Ovary (tissue), 9 donors: Measurements from ENCODE around the gene POLR2E. TPM values are rescaled to one million over a fixed set of nuclear protein-coding genes. Genes with fewer than 3 reads are reported as not detected.
A peak's percentile ranks its signal among the peaks of the same experiment; 100 is the strongest.

Experiments
- DNase-seq, 5 donors: peaks; one replicate each; pipeline ENCODE4 v3.0.0-alpha.2; 2019 to 2020
- H3K27ac ChIP-seq, 2 donors: fragments of 200-600 bp; one replicate each; pipeline versions ENCODE4 v1.5.1 to v1.8.0; 2019 to 2022
- H3K27me3 ChIP-seq: fragments of 200-600 bp; one replicate; pipeline ENCODE4 v1.8.0; 2022
- H3K36me3 ChIP-seq: fragments of 200-600 bp; sonication (generic); one replicate; pipeline ENCODE4 v1.5.1; 2019
- H3K4me1 ChIP-seq: one replicate; pipeline ENCODE4 v1.8.1; 2013; ENCODE audit warnings: mild to moderate bottlenecking, moderate library complexity; ENCODE audit not compliant: insufficient read depth
- H3K4me3 ChIP-seq: fragments of 200-600 bp; sonication (generic); one replicate; pipeline ENCODE4 v1.5.1; 2017
- H3K9me3 ChIP-seq, 2 donors: fragments of 200-600 bp in 1 of 2; sonication (generic) in 1 of 2; one replicate each; pipeline versions ENCODE4 v1.5.1 to v1.8.1; 2013 to 2019; ENCODE audit warnings: mild to moderate bottlenecking in 1 of 2, moderate library complexity in 1 of 2
- CTCF ChIP-seq, 3 donors: fragments of 450-650 bp in 2 of 3; fragments of 200-600 bp in 1 of 3; IDR thresholded peaks; one replicate each; pipeline versions ENCODE4 v1.5.1 to v1.8.0; 2016 to 2022; ENCODE audit warnings: antibody characterized with exemption in 3 of 3, mild to moderate bottlenecking in 1 of 3
- EP300 ChIP-seq: sonication (generic); formaldehyde crosslinking; IDR thresholded peaks from one replicate; pipeline ENCODE4 v1.6.1; 2017; ENCODE audit warnings: antibody characterized with exemption
- POLR2A ChIP-seq: fragments of 450-650 bp; IDR thresholded peaks from one replicate; pipeline ENCODE4 v1.6.1; 2017; ENCODE audit warnings: antibody characterized with exemption, mild to moderate bottlenecking, moderate library complexity
- WGBS, 3 donors: extraction: QIAGEN DNeasy Blood & Tissue Kit in 1 of 3; methylation state at CpG; one replicate each; pipeline versions ENCODE4 v1.1.5 to v1.1.7; 2013 to 2017; 5-methylcytosine and 5-hydroxymethylcytosine counted together
- intact Hi-C, 4 donors: fragments of 100-400 bp; cut with DNase I; formaldehyde crosslinking; loops; one replicate each; pipeline versions ENCODE4 v1.11.0 to v1.15.1; 2022 to 2023
- polyA plus RNA-seq, 2 donors: library from polyadenylated mRNA; stranded (reverse); fragments of 200-250 nt in 1 of 2; fragments of 350-450 nt in 1 of 2; fragmentation: Illumina TruSeq in 1 of 2; extraction: RNeasy Lipid Tissue Mini Kit (QIAGEN cat#74804) in 1 of 2; gene quantifications; one replicate each; pipeline ENCODE4 v1.2.3, GENCODE V29; 2013 to 2014
- total RNA-seq, 7 donors: library from RNA; depleted of rRNA in 2 of 7; stranded (reverse); fragments of >200 nt in 2 of 7; fragmentation: NEBNext Ultra II Directional in 3 of 7; extraction: Animal tissue kit (Norgen Biotek cat#: 25700) in 3 of 7; gene quantifications; one replicate each; pipeline versions ENCODE4 v1.1.0 to v1.2.4, GENCODE V29; 2016 to 2023
- donor health status: DM: no; HTN: no; CAD: no; lungs with moderate emphysema.
- donor health status: DM: no; HTN: no; CAD: no.
- donor health status: Bipolar disorder and iron deficiency.
- donor health status: DM: yes; HTN: yes; CAD: no.
- donor health status: DM: no; HTN: no; CAD: no.
- donor health status: DM: yes; HTN: yes; CAD: no.

Gene POLR2E
- total and polyA plus RNA-seq, 9 donors: 11.1 to 157 (median 119) TPM

GRCh38 chr19:1123381-1123780, 28.2 kb upstream of the POLR2E start:
- WGBS, 3 donors: 87 to 95% (median 90%) methylated on average over 20 of the region's 20 CpGs
- no peak overlapping the region for H3K27ac ChIP-seq
- intact Hi-C loops: loop anchor here in 1 of 4 donors (5.0 kb wide), 1 partner anchor 64 kb away; no protein-coding TSS in a partner anchor
- no peak for DNase-seq
- no peaks in the 10 kb centered on the region for H3K9me3 ChIP-seq
- no peaks in the 10 kb centered on the region for H3K4me1 ChIP-seq
- H3K4me3 ChIP-seq: no peak overlapping the region
- no peaks in the 10 kb centered on the region for H3K27me3 ChIP-seq
- TF ChIP-seq CTCF (IDR thresholded peaks at IDR 0.05) (no peak), POLR2A (no peak), EP300 (no peak)
- no peaks in the 10 kb centered on the region for H3K36me3 ChIP-seq

DNA sequence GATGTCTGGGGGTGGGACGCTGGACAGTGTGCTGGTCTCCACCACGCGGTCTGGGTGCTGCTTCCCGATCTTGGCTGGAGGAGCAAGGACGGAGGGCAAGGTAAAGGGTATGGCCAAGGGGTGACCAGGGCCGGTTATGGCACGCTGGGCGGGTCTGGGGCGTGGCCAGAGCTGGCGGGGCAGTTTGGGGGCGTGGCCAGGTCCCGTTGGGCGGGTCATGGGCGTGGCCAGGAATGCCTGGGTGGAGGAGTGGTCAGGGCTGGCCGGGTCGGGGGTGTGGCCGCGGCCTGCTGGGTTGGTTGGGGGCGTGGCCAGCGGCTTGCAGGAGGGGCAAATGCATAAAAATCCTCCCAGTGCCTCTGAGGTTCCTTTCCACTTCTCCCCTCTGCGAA, 27.8 kb upstream of the POLR2E start:
- Histone ChIP-seq H3K4me3 (no peak overlapping the region), H3K27me3 (no peaks in the 10 kb centered on the region), H3K4me1 (no peaks in the 10 kb centered on the region), H3K27ac (no peak overlapping the region), H3K36me3 (no peaks in the 10 kb centered on the region), H3K9me3 (no peaks in the 10 kb centered on the region)
- intact Hi-C loops: loop anchor here in 1 of 4 donors (5.0 kb wide), 1 partner anchor 64 kb away; no protein-coding TSS in a partner anchor
- WGBS, 3 donors: 44 to 61% (median 51%) methylated on average over 21 of the region's 21 CpGs
- TF ChIP-seq POLR2A (no peak), CTCF (IDR thresholded peaks at IDR 0.05) (no peak)
- peak in 4 of 5 donors; percentile 52 to 73 (median 67) for DNase-seq

DNA sequence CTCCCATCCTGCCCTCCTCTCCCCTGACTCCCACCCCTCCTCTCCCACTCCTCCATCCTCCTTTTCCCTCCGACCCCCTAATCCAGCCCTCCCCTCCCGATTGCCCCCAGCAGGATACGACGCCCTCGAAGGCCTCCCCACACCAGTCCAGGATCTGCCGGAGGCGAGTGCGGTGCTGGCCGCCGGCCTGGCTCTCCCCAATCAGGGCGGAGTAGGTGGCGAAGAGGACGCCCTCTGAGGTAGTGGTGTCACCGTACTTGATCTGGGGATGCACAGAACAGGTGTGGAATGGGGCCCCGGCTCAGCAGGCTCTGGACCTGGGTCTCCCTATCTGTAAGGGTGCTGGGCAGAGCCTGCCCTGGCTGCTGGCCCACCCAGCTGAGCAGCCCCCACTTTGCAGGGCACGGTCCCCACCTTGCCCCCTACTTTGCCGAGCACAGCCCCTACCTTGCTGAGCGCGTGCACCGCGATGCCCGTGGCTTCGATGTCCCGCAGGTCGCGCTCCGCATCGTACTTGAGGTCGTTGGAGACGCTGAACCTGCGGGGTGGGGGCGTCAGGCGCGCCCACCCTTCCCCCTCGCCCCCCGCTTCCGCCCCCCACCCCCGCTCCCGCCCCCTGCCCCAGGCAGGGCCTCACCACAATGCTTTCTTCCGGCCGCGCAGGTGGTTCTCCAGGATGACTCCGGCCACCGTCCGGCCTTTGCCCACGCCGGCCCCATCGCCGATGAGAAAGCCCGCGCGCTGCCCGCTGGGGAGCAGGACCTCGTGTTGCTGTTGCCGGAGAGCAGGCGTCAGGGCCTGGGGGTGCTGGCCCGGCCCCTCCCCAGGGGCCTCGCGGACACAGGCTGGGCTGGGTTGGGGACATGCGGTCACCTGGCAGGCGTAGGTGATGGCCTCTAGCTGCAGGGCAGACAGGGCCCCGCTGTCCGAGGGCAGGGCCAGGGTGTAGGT, 27.1 kb upstream of the POLR2E start:
- intact Hi-C loops: loop anchor here in 1 of 4 donors (5.0 kb wide), 1 partner anchor 65 kb away; no protein-coding TSS in a partner anchor
- Histone ChIP-seq H3K36me3 (no peaks in the 10 kb centered on the region), H3K4me3 (no peak overlapping the region), H3K4me1 (no peaks in the 10 kb centered on the region), H3K9me3 (no peaks in the 10 kb centered on the region), H3K27me3 (no peaks in the 10 kb centered on the region), H3K27ac (no peak overlapping the region)
- TF ChIP-seq CTCF (IDR thresholded peaks at IDR 0.05): no peak
- no peak for TF ChIP-seq EP300
- no peak for TF ChIP-seq POLR2A
- peak in 1 of 5 donors; percentile 23 for DNase-seq
- 91 to 94% (median 91%) methylated on average over 63 of the region's 63 CpGs for WGBS, 3 donors

DNA sequence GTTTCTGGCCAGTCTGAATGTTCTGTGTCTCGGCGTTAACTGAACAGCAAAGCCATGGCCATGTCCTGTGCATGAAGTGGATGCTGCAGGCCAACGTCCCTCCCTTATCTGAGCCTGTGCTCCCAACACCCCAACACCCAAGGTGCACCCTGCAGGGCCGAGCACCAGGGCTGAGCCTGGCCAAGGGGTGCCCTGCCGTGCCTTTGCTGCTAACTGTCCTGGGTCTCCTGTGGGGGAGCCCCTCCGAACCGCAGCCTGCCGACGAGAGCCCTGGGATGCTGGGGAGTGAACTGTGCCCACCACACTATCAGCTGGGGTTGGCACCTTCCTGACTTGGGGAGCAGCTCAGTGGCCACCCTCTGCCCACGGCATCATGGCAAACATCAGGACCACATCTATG, 26.2 kb upstream of the POLR2E start:
- H3K36me3 ChIP-seq: no peaks in the 10 kb centered on the region
- WGBS, 3 donors: 85 to 93% (median 89%) methylated on average over 10 of the region's 10 CpGs
- TF ChIP-seq POLR2A: no peak
- no peak for TF ChIP-seq CTCF (IDR thresholded peaks at IDR 0.05)
- no peak for TF ChIP-seq EP300
- DNase-seq: no peak
- H3K4me3 ChIP-seq: no peak overlapping the region
- H3K4me1 ChIP-seq: no peaks in the 10 kb centered on the region
- H3K27me3 ChIP-seq: no peaks in the 10 kb centered on the region
- no peaks in the 10 kb centered on the region for H3K9me3 ChIP-seq
- intact Hi-C loops: loop anchor here in 1 of 4 donors (5.0 kb wide), 1 partner anchor 66 kb away; no protein-coding TSS in a partner anchor
- H3K27ac ChIP-seq: no peak overlapping the region
